A549 (cell line): Measurements from ENCODE around the gene NBPF15.
"Not testable (repeated sequence)": the region's sequence is repeated elsewhere in the genome, so short reads cannot be mapped to it uniquely, and the experiment has no call there.

Experiments used
- BHLHE40 ChIP-seq: IDR thresholded peaks from 2 replicates; pipeline ENCODE4 v1.6.1; 2012; ENCODE audit warnings: low read depth, low read length, inconsistent platforms
- CEBPB ChIP-seq, 2 experiments: fragments of >200 bp in 1 of 2; sonication (Bioruptor Twin) in 1 of 2; formaldehyde crosslinking in 1 of 2; IDR thresholded peaks; 2 replicates each; pipeline ENCODE4 v1.6.1; 2012 to 2016
- CTCF ChIP-seq: fragments of >200 bp; sonication (Bioruptor Twin); formaldehyde crosslinking; IDR thresholded peaks from 3 replicates; pipeline ENCODE4 v1.5.1; 2016
- E2F6 ChIP-seq: IDR thresholded peaks from 2 replicates; pipeline ENCODE4 v1.6.1; 2012; ENCODE audit warnings: low read depth, borderline replicate concordance
- MAX ChIP-seq: IDR thresholded peaks from 2 replicates; pipeline ENCODE4 v1.6.1; 2012
- NPAS2 ChIP-seq: fragments of 250-450 bp; sonication (Bioruptor Pico); IDR thresholded peaks from 2 replicates; pipeline ENCODE4 v1.8.0; 2022; ENCODE audit warnings: mild to moderate bottlenecking, moderate library complexity, borderline replicate concordance
- RAD21 ChIP-seq, 2 experiments: fragments of >200 bp in 1 of 2; sonication (Bioruptor Twin) in 1 of 2; formaldehyde crosslinking in 1 of 2; IDR thresholded peaks in 1 of 2; conservative IDR thresholded peaks in 1 of 2; 2 replicates in 1 of 2; 3 replicates in 1 of 2; pipeline ENCODE4 v1.6.1; 2012 to 2018; ENCODE audit warnings: inconsistent platforms in 1 of 2
- RCOR1 ChIP-seq: fragments of 150-350 bp; IDR thresholded peaks from 2 replicates; pipeline ENCODE4 v1.6.1; 2014; ENCODE audit warnings: antibody characterized with exemption, low read length, low read depth
- RFX5 ChIP-seq: fragments of 450-650 bp; IDR thresholded peaks from 2 replicates; pipeline ENCODE4 v1.7.1; 2014; ENCODE audit warnings: antibody characterized with exemption, mild to moderate bottlenecking, moderate library complexity
- ZNF302 ChIP-seq: fragments of 250-450 bp; sonication (Bioruptor Pico); IDR thresholded peaks from 2 replicates; pipeline ENCODE4 v1.9.0; 2021; ENCODE audit warnings: inconsistent platforms, mild to moderate bottlenecking, moderate library complexity

- not testable (repeated sequence) for TF ChIP-seq CTCF; CEBPB (IDR thresholded peaks at IDR 0.05); BHLHE40; RCOR1; E2F6; ZNF302 (CRISPR knock-in tag); MAX; NPAS2 (CRISPR knock-in tag); RFX5; RAD21 (conservative IDR thresholded peaks at IDR 0.05 in 1 of 2, IDR thresholded peaks at IDR 0.05 in 1 of 2)
Observed at GRCh38 chr1:144460686-144461085, 783 bp downstream of the NBPF15 start.
